ENCODE measurements around the gene EDDM13.
A peak's percentile ranks its signal among the peaks of the same experiment; 100 is the strongest.
"Not testable (repeated sequence)": the region's sequence is repeated elsewhere in the genome, so short reads cannot be mapped to it uniquely, and the experiment has no call there.

The EDDM13 gene

GRCh38 chr19:56272161-56272798, at the start of gene EDDM13:
TSS of gene EDDM13 (plus strand) at chr19:56272748. CDS start at chr19:56272835, 87 bp downstream.
- H3K4me3 ChIP-seq (ENCODE audit: low read depth, low read length), result no peak within 1 kb of the TSS
- H3K9ac ChIP-seq (ENCODE audit: low read depth, low read length), result no peak within 1 kb of the TSS
- no peaks in the 10 kb centered on the region for H3K9me3 ChIP-seq (ENCODE audit: control insufficient read depth, insufficient read depth, low read length)
- no peaks in the 10 kb centered on the region for H3K36me3 ChIP-seq (ENCODE audit: control insufficient read depth, insufficient read depth, low read length)
- no peaks in the 10 kb centered on the region for H3K27me3 ChIP-seq (ENCODE audit: control insufficient read depth, insufficient read depth, low read length)
- H3K4me1 ChIP-seq (ENCODE audit: control insufficient read depth, insufficient read depth, low read length), result no peaks in the 10 kb centered on the region

GRCh38 chr19:56222901-56223300, 49.6 kb upstream of the EDDM13 start:
- Histone ChIP-seq H3K4me3 (ENCODE audit: low read depth, low read length) (no peak overlapping the region), H3K36me3 (ENCODE audit: control insufficient read depth, insufficient read depth, low read length) (no peaks in the 10 kb centered on the region)

GRCh38 chr19:56223481-56223880, 49.1 kb upstream of the EDDM13 start:
- Histone ChIP-seq H3K9me3 (ENCODE audit: control insufficient read depth, insufficient read depth, low read length) (no peaks in the 10 kb centered on the region), H3K4me3 (ENCODE audit: low read depth, low read length) (no peak overlapping the region), H3K9ac (ENCODE audit: low read depth, low read length) (no peak overlapping the region), H3K36me3 (ENCODE audit: control insufficient read depth, insufficient read depth, low read length) (no peaks in the 10 kb centered on the region), H3K4me1 (ENCODE audit: control insufficient read depth, insufficient read depth, low read length) (no peaks in the 10 kb centered on the region), H3K27me3 (ENCODE audit: control insufficient read depth, insufficient read depth, low read length) (no peaks in the 10 kb centered on the region)

More at GRCh38 chr19:56222901-56223300, 49.6 kb upstream of the EDDM13 start:
- Histone ChIP-seq H3K9ac (ENCODE audit: low read depth, low read length) (no peak overlapping the region), H3K4me1 (ENCODE audit: control insufficient read depth, insufficient read depth, low read length) (no peaks in the 10 kb centered on the region), H3K9me3 (ENCODE audit: control insufficient read depth, insufficient read depth, low read length) (no peaks in the 10 kb centered on the region), H3K27me3 (ENCODE audit: control insufficient read depth, insufficient read depth, low read length) (no peaks in the 10 kb centered on the region)

- Histone ChIP-seq H3K9ac (ENCODE audit: low read depth, low read length) (no peak overlapping the region), H3K9me3 (ENCODE audit: control insufficient read depth, insufficient read depth, low read length) (no peaks in the 10 kb centered on the region), H3K36me3 (ENCODE audit: control insufficient read depth, insufficient read depth, low read length) (no peaks in the 10 kb centered on the region), H3K4me1 (ENCODE audit: control insufficient read depth, insufficient read depth, low read length) (no peaks in the 10 kb centered on the region), H3K4me3 (ENCODE audit: low read depth, low read length) (no peak overlapping the region), H3K27me3 (ENCODE audit: control insufficient read depth, insufficient read depth, low read length) (no peaks in the 10 kb centered on the region)
Observed at GRCh38 chr19:56245121-56245740, 27.3 kb upstream of the EDDM13 start.

- not testable (repeated sequence) for H3K27me3 ChIP-seq (ENCODE audit: control insufficient read depth, insufficient read depth, low read length); H3K4me3 ChIP-seq (ENCODE audit: low read depth, low read length); H3K9ac ChIP-seq (ENCODE audit: low read depth, low read length); H3K4me1 ChIP-seq (ENCODE audit: control insufficient read depth, insufficient read depth, low read length); H3K9me3 ChIP-seq (ENCODE audit: control insufficient read depth, insufficient read depth, low read length); H3K36me3 ChIP-seq (ENCODE audit: control insufficient read depth, insufficient read depth, low read length)
Observed at GRCh38 chr19:56245764-56246163, 26.8 kb upstream of the EDDM13 start.

- not testable (repeated sequence) for H3K9me3 ChIP-seq (ENCODE audit: control insufficient read depth, insufficient read depth, low read length); H3K9ac ChIP-seq (ENCODE audit: low read depth, low read length); H3K4me1 ChIP-seq (ENCODE audit: control insufficient read depth, insufficient read depth, low read length); H3K27me3 ChIP-seq (ENCODE audit: control insufficient read depth, insufficient read depth, low read length); H3K36me3 ChIP-seq (ENCODE audit: control insufficient read depth, insufficient read depth, low read length); H3K4me3 ChIP-seq (ENCODE audit: low read depth, low read length)
Observed at GRCh38 chr19:56248736-56249338, 23.7 kb upstream of the EDDM13 start.

GRCh38 chr19:56252699-56253422, 19.7 kb upstream of the EDDM13 start:
- H3K4me3 ChIP-seq (ENCODE audit: low read depth, low read length), result peak overlapping the region; percentile 13
- H3K4me1 ChIP-seq (ENCODE audit: control insufficient read depth, insufficient read depth, low read length), result no peaks in the 10 kb centered on the region
- H3K27me3 ChIP-seq (ENCODE audit: control insufficient read depth, insufficient read depth, low read length), result no peaks in the 10 kb centered on the region
- H3K9ac ChIP-seq (ENCODE audit: low read depth, low read length), result no peak overlapping the region
- no peaks in the 10 kb centered on the region for H3K36me3 ChIP-seq (ENCODE audit: control insufficient read depth, insufficient read depth, low read length)
- peaks cover 8% of the 10 kb centered on the region for H3K9me3 ChIP-seq (ENCODE audit: control insufficient read depth, insufficient read depth, low read length)

GRCh38 chr19:56253737-56254136, 18.8 kb upstream of the EDDM13 start:
- Histone ChIP-seq H3K4me3 (ENCODE audit: low read depth, low read length) (no peak overlapping the region), H3K27me3 (ENCODE audit: control insufficient read depth, insufficient read depth, low read length) (no peaks in the 10 kb centered on the region), H3K36me3 (ENCODE audit: control insufficient read depth, insufficient read depth, low read length) (no peaks in the 10 kb centered on the region), H3K4me1 (ENCODE audit: control insufficient read depth, insufficient read depth, low read length) (no peaks in the 10 kb centered on the region), H3K9ac (ENCODE audit: low read depth, low read length) (no peak overlapping the region), H3K9me3 (ENCODE audit: control insufficient read depth, insufficient read depth, low read length) (peaks cover 8% of the 10 kb centered on the region)

GRCh38 chr19:56258272-56258671, 14.3 kb upstream of the EDDM13 start:
- no peaks in the 10 kb centered on the region for H3K4me1 ChIP-seq (ENCODE audit: control insufficient read depth, insufficient read depth, low read length)
- no peaks in the 10 kb centered on the region for H3K9me3 ChIP-seq (ENCODE audit: control insufficient read depth, insufficient read depth, low read length)
- H3K4me3 ChIP-seq (ENCODE audit: low read depth, low read length), result no peak overlapping the region
- no peak overlapping the region for H3K9ac ChIP-seq (ENCODE audit: low read depth, low read length)
- H3K36me3 ChIP-seq (ENCODE audit: control insufficient read depth, insufficient read depth, low read length), result no peaks in the 10 kb centered on the region
- no peaks in the 10 kb centered on the region for H3K27me3 ChIP-seq (ENCODE audit: control insufficient read depth, insufficient read depth, low read length)

GRCh38 chr19:56261145-56261544, 11.4 kb upstream of the EDDM13 start:
- Histone ChIP-seq H3K9me3 (ENCODE audit: control insufficient read depth, insufficient read depth, low read length) (no peaks in the 10 kb centered on the region), H3K4me1 (ENCODE audit: control insufficient read depth, insufficient read depth, low read length) (no peaks in the 10 kb centered on the region), H3K9ac (ENCODE audit: low read depth, low read length) (no peak overlapping the region), H3K36me3 (ENCODE audit: control insufficient read depth, insufficient read depth, low read length) (no peaks in the 10 kb centered on the region), H3K4me3 (ENCODE audit: low read depth, low read length) (no peak overlapping the region), H3K27me3 (ENCODE audit: control insufficient read depth, insufficient read depth, low read length) (no peaks in the 10 kb centered on the region)

GRCh38 chr19:56261932-56262331, 10.6 kb upstream of the EDDM13 start:
- H3K9ac ChIP-seq (ENCODE audit: low read depth, low read length), result not testable (repeated sequence)

More at GRCh38 chr19:56261932-56262331, 10.6 kb upstream of the EDDM13 start:
- not testable (repeated sequence) for H3K4me1 ChIP-seq (ENCODE audit: control insufficient read depth, insufficient read depth, low read length); H3K9me3 ChIP-seq (ENCODE audit: control insufficient read depth, insufficient read depth, low read length); H3K27me3 ChIP-seq (ENCODE audit: control insufficient read depth, insufficient read depth, low read length); H3K36me3 ChIP-seq (ENCODE audit: control insufficient read depth, insufficient read depth, low read length); H3K4me3 ChIP-seq (ENCODE audit: low read depth, low read length)
